ENCODE measurements around the gene RAI1.

The RAI1 gene

GRCh38 chr17:17783825-17784656 is 102.8 kb downstream of the RAI1 start (continued):
- TF ChIP-seq PBX3 (CRISPR knock-in tag; IDR thresholded peaks at IDR 0.05) (no peak), ZNF704 (tag by site-specific recombination; IDR thresholded peaks at IDR 0.05) (no peak), ZNF26 (tag by site-specific recombination; IDR thresholded peaks at IDR 0.05) (no peak), ZNF664 (tag by site-specific recombination; IDR thresholded peaks at IDR 0.05) (no peak), AEBP2 (tag by site-specific recombination; IDR thresholded peaks at IDR 0.05; ENCODE audit: borderline replicate concordance) (no peak), GLI2 (tag by site-specific recombination; IDR thresholded peaks at IDR 0.05; ENCODE audit: borderline replicate concordance, low read depth) (no peak), ZBTB10 (tag by site-specific recombination; IDR thresholded peaks at IDR 0.05) (no peak), ZEB2 (tag by site-specific recombination; IDR thresholded peaks at IDR 0.05) (peak; percentile 80), ZNF184 (tag by site-specific recombination; IDR thresholded peaks at IDR 0.05) (no peak), ATF2 (tag by site-specific recombination; IDR thresholded peaks at IDR 0.05; ENCODE audit: low read depth) (no peak), KLF8 (tag by site-specific recombination; IDR thresholded peaks at IDR 0.05) (no peak; the same call in 1 of the 2 replicates), ZNF677 (tag by site-specific recombination; IDR thresholded peaks at IDR 0.05) (no peak), ZBTB11 (tag by site-specific recombination; conservative IDR thresholded peaks at IDR 0.05; ENCODE audit: low read depth) (peak; percentile 15), ZNF214 (tag by site-specific recombination; IDR thresholded peaks at IDR 0.05; ENCODE audit: borderline replicate concordance) (no peak), GLIS1 (tag by site-specific recombination; IDR thresholded peaks at IDR 0.05) (peak; percentile 100), ZSCAN30 (tag by site-specific recombination; IDR thresholded peaks at IDR 0.05) (no peak), WT1 (tag by site-specific recombination; IDR thresholded peaks at IDR 0.05) (peak; percentile 91), ZNF341 (tag by site-specific recombination; IDR thresholded peaks at IDR 0.05; ENCODE audit: low read depth) (peak; percentile 93), ZNF391 (tag by site-specific recombination; IDR thresholded peaks at IDR 0.05; ENCODE audit: borderline replicate concordance, low read depth) (no peak; the same call in none of the 2 replicates), ZNF843 (tag by site-specific recombination; IDR thresholded peaks at IDR 0.05) (peak; percentile 81), OSR2 (tag by site-specific recombination; IDR thresholded peaks at IDR 0.05) (peak; percentile 83), ZNF23 (tag by site-specific recombination; IDR thresholded peaks at IDR 0.05; ENCODE audit: borderline replicate concordance) (no peak), YY2 (tag by site-specific recombination; IDR thresholded peaks at IDR 0.05) (no peak), ZNF776 (tag by site-specific recombination; IDR thresholded peaks at IDR 0.05; ENCODE audit: borderline replicate concordance) (no peak), ZNF548 (tag by site-specific recombination; IDR thresholded peaks at IDR 0.05) (no peak)

All from HEK293 (cell line).